ENCODE data around the gene SRRM4. TPM values are rescaled to one million over a fixed set of nuclear protein-coding genes. Genes with fewer than 3 reads are reported as not detected.

Gene SRRM4
- total RNA-seq, 1 donor from 2014 or later, result not detected

GRCh38 chr12:119151445-119152026, 170.2 kb downstream of the SRRM4 start:
- no peak for TF ChIP-seq CTCF (IDR thresholded peaks at IDR 0.05)
- intact Hi-C loops (cut with DNase I), result no loop called here
- no peak for ATAC-seq
- no peaks in the 10 kb centered on the region for H3K4me1 ChIP-seq
- no peak overlapping the region for H3K27ac ChIP-seq
- H3K36me3 ChIP-seq, result no peaks in the 10 kb centered on the region
- no peak overlapping the region for H3K4me3 ChIP-seq
- no peaks in the 10 kb centered on the region for H3K27me3 ChIP-seq (ENCODE audit: low read depth)
- no peak for DNase-seq
- H3K9me3 ChIP-seq, result peaks cover 14% of the 10 kb centered on the region

- Histone ChIP-seq H3K36me3 (no peaks in the 10 kb centered on the region), H3K27ac (no peak overlapping the region), H3K9me3 (peaks cover 14% of the 10 kb centered on the region), H3K4me1 (no peaks in the 10 kb centered on the region), H3K4me3 (no peak overlapping the region), H3K27me3 (ENCODE audit: low read depth) (no peaks in the 10 kb centered on the region)
- ATAC-seq (peak; percentile 85 to 93), DNase-seq (peak; percentile 81)
- intact Hi-C loops (cut with DNase I), result no loop called here
- TF ChIP-seq CTCF (IDR thresholded peaks at IDR 0.05), result no peak
Observed at GRCh38 chr12:119153477-119154434, 172.4 kb downstream of the SRRM4 start.

GRCh38 chr12:119154435-119154818, 173.1 kb downstream of the SRRM4 start:
- Histone ChIP-seq H3K36me3 (no peaks in the 10 kb centered on the region), H3K9me3 (peaks cover 14% of the 10 kb centered on the region), H3K27ac (no peak overlapping the region), H3K4me1 (no peaks in the 10 kb centered on the region), H3K4me3 (no peak overlapping the region), H3K27me3 (ENCODE audit: low read depth) (no peaks in the 10 kb centered on the region)
- ATAC-seq (no peak), DNase-seq (no peak)
- intact Hi-C loops (cut with DNase I), result no loop called here
- no peak for TF ChIP-seq CTCF (IDR thresholded peaks at IDR 0.05)

- no peak for TF ChIP-seq CTCF (IDR thresholded peaks at IDR 0.05)
- DNase-seq (no peak), ATAC-seq (no peak)
- Histone ChIP-seq H3K4me3 (no peak overlapping the region), H3K36me3 (no peaks in the 10 kb centered on the region), H3K4me1 (no peaks in the 10 kb centered on the region), H3K27me3 (ENCODE audit: low read depth) (no peaks in the 10 kb centered on the region), H3K9me3 (peaks cover 7% of the 10 kb centered on the region), H3K27ac (no peak overlapping the region)
- intact Hi-C loops (cut with DNase I), result no loop called here
Observed at GRCh38 chr12:119156401-119157044, 175.2 kb downstream of the SRRM4 start.

- H3K9me3 ChIP-seq, result no peaks in the 10 kb centered on the region
- DNase-seq (peak; percentile 57), ATAC-seq (peak; percentile 48 to 56)
- H3K36me3 ChIP-seq, result no peaks in the 10 kb centered on the region
- intact Hi-C loops (cut with DNase I), result no loop called here
- H3K4me3 ChIP-seq, result no peak overlapping the region
- no peak overlapping the region for H3K27ac ChIP-seq
- no peaks in the 10 kb centered on the region for H3K4me1 ChIP-seq
- no peaks in the 10 kb centered on the region for H3K27me3 ChIP-seq (ENCODE audit: low read depth)
- TF ChIP-seq CTCF (IDR thresholded peaks at IDR 0.05), result no peak
Observed at GRCh38 chr12:119157528-119157927, 176.2 kb downstream of the SRRM4 start.
